Prostate gland (tissue), 2 donors: ENCODE data around the gene TMA7B.

Experiments used
- CTCF ChIP-seq, 4 experiments: fragments of 200-600 bp in 2 of 4; fragments of 450-650 bp in 2 of 4; sonication (generic) in 2 of 4; IDR thresholded peaks; 1 replicate in 3 of 4; 2 replicates in 1 of 4; pipeline ENCODE4 v1.5.1; 2016 to 2019; ENCODE audit warnings: antibody characterized with exemption in 4 of 4, mild to moderate bottlenecking in 2 of 4, moderate library complexity in 2 of 4
- POLR2A ChIP-seq: fragments of 450-650 bp; IDR thresholded peaks from one replicate; pipeline ENCODE4 v1.6.1; 2016; ENCODE audit warnings: antibody characterized with exemption, mild to moderate bottlenecking

GRCh38 chr22:39923696-39924095, 36.5 kb upstream of the TMA7B start:
- TF ChIP-seq CTCF (IDR thresholded peaks at IDR 0.05) = no peak
- TF ChIP-seq POLR2A = no peak
